Ectodermal cell (in vitro differentiated cells): Measurements from ENCODE around the gene AK6.

Experiments
- H3K27ac ChIP-seq: 2 replicates; pipeline ENCODE4 v1.7.0; 2013; ENCODE audit warnings: mild to moderate bottlenecking, low read depth, low read length; ENCODE audit not compliant: insufficient read depth, poor library complexity, severe bottlenecking
- H3K27me3 ChIP-seq: 2 replicates; pipeline ENCODE4 v1.7.0; 2013; ENCODE audit warnings: mild to moderate bottlenecking, low read length; ENCODE audit not compliant: insufficient read depth, control insufficient read depth, poor library complexity, severe bottlenecking
- H3K36me3 ChIP-seq: one replicate; pipeline ENCODE4 v1.7.0; 2013; ENCODE audit warnings: low read length; ENCODE audit not compliant: control insufficient read depth, insufficient read depth
- H3K4me1 ChIP-seq: one replicate; pipeline ENCODE4 v1.7.0; 2013; ENCODE audit warnings: low read length; ENCODE audit not compliant: control insufficient read depth, insufficient read depth
- H3K4me3 ChIP-seq: 2 replicates; pipeline ENCODE4 v1.7.0; 2013; ENCODE audit warnings: low read depth, low read length, control low read depth; ENCODE audit not compliant: insufficient read depth
- H3K9me3 ChIP-seq: 2 replicates; pipeline ENCODE4 v1.7.0; 2013; ENCODE audit warnings: mild to moderate bottlenecking, low read length, moderate library complexity; ENCODE audit not compliant: control insufficient read depth
- WGBS, 2 experiments: methylation state at CpG; one replicate each; pipeline ENCODE4 v1.1.7; 2013; ENCODE audit warnings: missing lambda C conversion rate in 2 of 2; 5-methylcytosine and 5-hydroxymethylcytosine counted together

AK6 gene

GRCh38 chr5:69313428-69313827 lies 55.9 kb downstream of the AK6 start:
- no peaks in the 10 kb centered on the region for H3K27me3 ChIP-seq
- peaks cover 8% of the 10 kb centered on the region for H3K36me3 ChIP-seq
- no peaks in the 10 kb centered on the region for H3K4me1 ChIP-seq
- no peaks in the 10 kb centered on the region for H3K9me3 ChIP-seq
- no peak overlapping the region for H3K27ac ChIP-seq
- WGBS, 2 experiments: 95% methylated on average over 9 of the region's 9 CpGs
- no peak overlapping the region for H3K4me3 ChIP-seq

GRCh38 chr5:69312459-69313160 lies 56.7 kb downstream of the AK6 start:
- no peaks in the 10 kb centered on the region for H3K9me3 ChIP-seq
- H3K27ac ChIP-seq: no peak overlapping the region
- no peak overlapping the region for H3K4me3 ChIP-seq
- WGBS, 2 experiments: 94% methylated on average over 4 to 5 of the region's 5 CpGs
- H3K27me3 ChIP-seq: no peaks in the 10 kb centered on the region
- peaks cover 11% of the 10 kb centered on the region for H3K36me3 ChIP-seq
- no peaks in the 10 kb centered on the region for H3K4me1 ChIP-seq

GRCh38 chr5:69309380-69309779 lies 59.9 kb downstream of the AK6 start:
- peaks cover 11% of the 10 kb centered on the region for H3K36me3 ChIP-seq
- H3K4me3 ChIP-seq: no peak overlapping the region
- 94 to 97% methylated on average over 5 of the region's 5 CpGs for WGBS, 2 experiments
- H3K27ac ChIP-seq: no peak overlapping the region
- H3K27me3 ChIP-seq: no peaks in the 10 kb centered on the region
- H3K9me3 ChIP-seq: no peaks in the 10 kb centered on the region
- H3K4me1 ChIP-seq: no peaks in the 10 kb centered on the region

- 80 to 95% methylated on average over 3 of the region's 3 CpGs for WGBS, 2 experiments
- Histone ChIP-seq H3K36me3 (peaks cover 11% of the 10 kb centered on the region), H3K4me1 (no peaks in the 10 kb centered on the region), H3K27ac (no peak overlapping the region), H3K4me3 (no peak overlapping the region), H3K27me3 (no peaks in the 10 kb centered on the region), H3K9me3 (no peaks in the 10 kb centered on the region)
Observed at GRCh38 chr5:69308046-69308553, 61.2 kb downstream of the AK6 start.

GRCh38 chr5:69305512-69305911 lies 63.8 kb downstream of the AK6 start:
- no peaks in the 10 kb centered on the region for H3K9me3 ChIP-seq
- no peaks in the 10 kb centered on the region for H3K4me1 ChIP-seq
- H3K4me3 ChIP-seq: no peak overlapping the region
- H3K36me3 ChIP-seq: peaks cover 11% of the 10 kb centered on the region
- 93 to 98% methylated on average over 8 of the region's 8 CpGs for WGBS, 2 experiments
- no peak overlapping the region for H3K27ac ChIP-seq
- no peaks in the 10 kb centered on the region for H3K27me3 ChIP-seq
